ENCODE measurements around the gene RNF6.

RNF6 gene

GRCh38 chr13:26225896-26226617 lies 3.9 kb upstream of the RNF6 start:
- no peak for DNase-seq (ENCODE audit: low spot score)

- no peak for DNase-seq (ENCODE audit: low spot score)
These were observed 469 bp upstream of the RNF6 start for GRCh38 chr13:26222520-26223046.

- no peak for DNase-seq (ENCODE audit: low spot score)
These were observed 754 bp downstream of the RNF6 start for GRCh38 chr13:26221399-26221720.

- peak; percentile 30 for DNase-seq (ENCODE audit: low spot score)
These were observed 1.5 kb downstream of the RNF6 start for GRCh38 chr13:26220575-26220974.

GRCh38 chr13:26219726-26220125 lies 2.4 kb downstream of the RNF6 start:
- no peak for DNase-seq (ENCODE audit: low spot score)

- no peak for DNase-seq (ENCODE audit: low spot score)
These were observed 6.1 kb downstream of the RNF6 start for GRCh38 chr13:26216042-26216441.

GRCh38 chr13:26213982-26214381 lies 8.1 kb downstream of the RNF6 start:
- DNase-seq (ENCODE audit: low spot score) = no peak

- no peak for DNase-seq (ENCODE audit: low spot score)
These were observed 8.8 kb downstream of the RNF6 start for GRCh38 chr13:26213345-26213744.

- DNase-seq (ENCODE audit: low spot score) = no peak
These were observed 13.8 kb downstream of the RNF6 start for GRCh38 chr13:26208287-26208686.

- DNase-seq (ENCODE audit: low spot score) = no peak
These were observed 19.6 kb downstream of the RNF6 start for GRCh38 chr13:26202365-26202972.

GRCh38 chr13:26200811-26201210 lies 21.3 kb downstream of the RNF6 start:
- no peak for DNase-seq (ENCODE audit: low spot score)

- no peak for DNase-seq (ENCODE audit: low spot score)
These were observed 24.0 kb downstream of the RNF6 start for GRCh38 chr13:26198116-26198515.

- DNase-seq (ENCODE audit: low spot score) = no peak
These were observed 24.8 kb downstream of the RNF6 start for GRCh38 chr13:26197298-26197697.

- DNase-seq (ENCODE audit: low spot score) = no peak
These were observed 35.1 kb downstream of the RNF6 start for GRCh38 chr13:26186995-26187394.

- peak; percentile 89 for DNase-seq (ENCODE audit: low spot score)
These were observed 35.8 kb downstream of the RNF6 start for GRCh38 chr13:26186118-26186870.

- no peak for DNase-seq (ENCODE audit: low spot score)
These were observed 36.4 kb downstream of the RNF6 start for GRCh38 chr13:26185720-26186117.

GRCh38 chr13:26184791-26185250 lies 37.3 kb downstream of the RNF6 start:
- peak; percentile 79 for DNase-seq (ENCODE audit: low spot score)

- DNase-seq (ENCODE audit: low spot score) = no peak
These were observed 38.7 kb downstream of the RNF6 start for GRCh38 chr13:26183416-26183815.

- no peak for DNase-seq (ENCODE audit: low spot score)
These were observed 42.8 kb downstream of the RNF6 start for GRCh38 chr13:26179344-26179743.

GRCh38 chr13:26168835-26169234 lies 53.3 kb downstream of the RNF6 start:
- DNase-seq (ENCODE audit: low spot score) = no peak

- no peak for DNase-seq (ENCODE audit: low spot score)
These were observed 53.8 kb downstream of the RNF6 start for GRCh38 chr13:26168237-26168814.

GRCh38 chr13:26163812-26164211 lies 58.3 kb downstream of the RNF6 start:
- DNase-seq (ENCODE audit: low spot score) = no peak
